K562 (cell line): Measurements from ENCODE around the gene FAM9B. TPM values are rescaled to one million over a fixed set of nuclear protein-coding genes. Genes with fewer than 3 reads are reported as not detected.

Source experiments
- ATAC-seq: fragments of 200-7000 bp; cut with Tn5 transposase; 3 replicates; pipeline ENCODE4 v1.9.1; 2020; ENCODE audit warnings: moderate library complexity
- BruUV-seq: library from RNA; stranded (reverse); fragments of 400-500 nt; replicated peaks from 2 replicates; lab custom pipeline; 2021; lab: Mats Ljungman, UMichigan
- CTCF ChIA-PET: fragments of 300-600 bp; formaldehyde crosslinking; extraction: SDS; loops from one replicate; lab custom pipeline; 2021; ENCODE audit warnings: low intra/inter-chr PET ratio; lab: Yijun Ruan, JAX
- POLR2A ChIA-PET: fragments of 300-600, 350-650 bp; sonication (Branson Sonifier 250); formaldehyde crosslinking; extraction: SDS; loops from one replicate; lab custom pipeline; 2021; ENCODE audit warnings: antibody characterized with exemption, inconsistent platforms; lab: Yijun Ruan, JAX
- DNase-seq, 4 experiments: peaks; one replicate each; pipeline versions ENCODE4 v3.0.0 to v3.0.0-alpha.2; 2011 to 2018; ENCODE audit warnings: low spot score in 3 of 4, mixed read lengths in 3 of 4; ENCODE audit errors: extremely low read depth in 1 of 4
- FAIRE-seq: peaks from 2 replicates; lab custom pipeline; 2011; peaks lifted over from hg19 to GRCh38; lab: Jason Lieb, UNC
- H2AFZ ChIP-seq: 2 replicates; pipeline ENCODE4 v1.6.0; 2011; ENCODE audit warnings: low read depth, low read length, control low read depth, inconsistent platforms
- H3K27ac ChIP-seq: fragments of 200-600 bp; 3 replicates; pipeline ENCODE4 v1.8.0; 2011; ENCODE audit warnings: low read depth, mild to moderate bottlenecking, control low read depth, inconsistent platforms, low read length, moderate library complexity, mixed read lengths; ENCODE audit errors: extremely low read depth
- H3K27me3 ChIP-seq, 2 experiments: fragments of 300-600 bp in 1 of 2; 2 replicates in 1 of 2; 3 replicates in 1 of 2; pipeline versions ENCODE4 v1.6.0 to v1.8.0; 2011; ENCODE audit warnings: inconsistent platforms in 2 of 2, low read length in 2 of 2, mild to moderate bottlenecking in 1 of 2, mixed read lengths in 1 of 2, moderate library complexity in 1 of 2; ENCODE audit not compliant: control insufficient read depth in 2 of 2, insufficient read depth in 2 of 2
- H3K36me3 ChIP-seq: fragments of 300-600 bp; 3 replicates; pipeline ENCODE4 v1.8.0; 2011; ENCODE audit warnings: mild to moderate bottlenecking, low read length, inconsistent platforms; ENCODE audit not compliant: control insufficient read depth, insufficient read depth
- H3K4me1 ChIP-seq, 2 experiments: fragments of 200-600 bp in 1 of 2; replicated peaks in 1 of 2; 2 replicates in 1 of 2; 3 replicates in 1 of 2; pipeline versions ENCODE4 v1.5.1 to v1.8.0; 2011; ENCODE audit warnings: inconsistent platforms in 2 of 2, low read length in 2 of 2, mild to moderate bottlenecking in 1 of 2, mixed read lengths in 1 of 2, moderate library complexity in 1 of 2; ENCODE audit not compliant: control insufficient read depth in 2 of 2, insufficient read depth in 2 of 2
- H3K4me2 ChIP-seq: 2 replicates; pipeline ENCODE4 v1.6.1; 2011; ENCODE audit warnings: low read length, control low read depth, inconsistent platforms, mixed read lengths; ENCODE audit not compliant: insufficient read depth
- H3K4me3 ChIP-seq: fragments of 200-600 bp; sonication (generic), shearing (Covaris generic); 2 replicates; pipeline ENCODE4 v1.5.1; 2016; ENCODE audit warnings: control low read depth, inconsistent platforms
- H3K79me2 ChIP-seq: fragments of 200-600 bp; 3 replicates; pipeline ENCODE4 v1.8.0; 2011; ENCODE audit warnings: low read length, inconsistent platforms; ENCODE audit not compliant: control insufficient read depth, insufficient read depth
- H3K9ac ChIP-seq, 2 experiments: 2 replicates each; pipeline versions ENCODE4 v1.6.0 to v1.6.1; 2011; ENCODE audit warnings: low read depth in 2 of 2, low read length in 2 of 2, control low read depth in 1 of 2, inconsistent platforms in 1 of 2, mild to moderate bottlenecking in 1 of 2, mixed read lengths in 1 of 2; ENCODE audit not compliant: insufficient read depth in 1 of 2
- H3K9me1 ChIP-seq: one replicate; pipeline ENCODE4 v1.6.0; 2011; ENCODE audit warnings: inconsistent platforms, mild to moderate bottlenecking, low read length, moderate library complexity; ENCODE audit not compliant: control insufficient read depth, insufficient read depth
- H3K9me3 ChIP-seq: replicated peaks from 2 replicates; pipeline ENCODE4 v1.5.1; 2011; ENCODE audit warnings: low read depth, low read length, inconsistent platforms; ENCODE audit not compliant: control insufficient read depth, insufficient read depth
- H4K20me1 ChIP-seq: replicated peaks from 2 replicates; pipeline ENCODE4 v1.6.1; 2011; ENCODE audit warnings: low read length, inconsistent platforms, mixed read lengths; ENCODE audit not compliant: control insufficient read depth, insufficient read depth
- TGIF2 ChIP-seq: sonication (generic); formaldehyde crosslinking; IDR thresholded peaks from 2 replicates; pipeline ENCODE4 v1.8.1; 2022; ENCODE audit warnings: mild to moderate bottlenecking, missing genetic modification reagents, moderate library complexity
- ZKSCAN1 ChIP-seq: fragments of 150-350 bp; IDR thresholded peaks from 2 replicates; pipeline ENCODE4 v1.6.1; 2016; ENCODE audit warnings: low read depth, low read length
- ZNF444 ChIP-seq: fragments of 250-450 bp; sonication (Bioruptor Pico); IDR thresholded peaks from 2 replicates; pipeline ENCODE4 v1.4.0; 2020; ENCODE audit warnings: mild to moderate bottlenecking, moderate library complexity
- WGBS: fragments of 100-300 bp; shearing (Covaris generic); methylation state at CpG from one replicate; pipeline ENCODE4 v1.1.6; 2016; ENCODE audit warnings: low coverage, mixed read lengths; ENCODE audit not compliant: insufficient coverage; ENCODE audit errors: missing lambda C conversion rate; 5-methylcytosine and 5-hydroxymethylcytosine counted together
- in situ Hi-C: fragments of 300-500 bp; cut with MboI; formaldehyde crosslinking; loops from 4 replicates; pipeline ENCODE4 v1.15.0; 2018; ENCODE audit warnings: inconsistent platforms, mixed read lengths
- intact Hi-C: fragments of 100-400 bp; cut with micrococcal nuclease; formaldehyde crosslinking; loops from 2 replicates; pipeline ENCODE4 v1.14.2; 2022
- polyA plus RNA-seq, 8 experiments: library from polyadenylated mRNA; depleted of rRNA in 4 of 8; stranded (reverse) in 5 of 8; unstranded in 3 of 8; fragments of >200 nt; fragmentation: Nextera tagmentation in 2 of 8; fragmentation: Illumina TruSeq in 1 of 8; extraction: Ambion mirVana in 2 of 8; extraction: Trizol in 1 of 8; gene quantifications; 2 replicates each; pipeline versions ENCODE4 v1.2.1 to v1.2.3, GENCODE V29; 2011 to 2014; ENCODE audit warnings: inconsistent platforms in 1 of 8, missing spikeins in 1 of 8
- total RNA-seq, 7 experiments: library from RNA; depleted of rRNA in 6 of 7; stranded (reverse); fragments of >200 nt in 6 of 7; fragmentation: Illumina TruSeq in 2 of 7; extraction: Trizol in 2 of 7; gene quantifications; 2 replicates each; pipeline versions ENCODE4 v1.2.1 to v1.2.3, GENCODE V29; 2011 to 2021; ENCODE audit warnings: low replicate concordance in 1 of 7
- TF ChIP-seq, protein P1 (sequence below): fragments of 250-450 bp; sonication (Bioruptor Pico); IDR thresholded peaks from 2 replicates; pipeline ENCODE4 v1.8.0; 2021; ENCODE audit warnings: borderline replicate concordance, mild to moderate bottlenecking, moderate library complexity; ENCODE audit not compliant: poor library complexity, severe bottlenecking
- TF ChIP-seq, protein P2 (sequence below): fragments of 450-650 bp; IDR thresholded peaks from one replicate; pipeline ENCODE4 v1.6.1; 2018; ENCODE audit warnings: mild to moderate bottlenecking, moderate library complexity; ENCODE audit not compliant: partially characterized antibody

FAM9B gene
- total and polyA plus RNA-seq, 9 of the 15 experiments (the other 6 are each of a cell fraction or from before 2014, with no cell fraction given): 0.53 to 4.6 (median 3.2) TPM

DNA sequence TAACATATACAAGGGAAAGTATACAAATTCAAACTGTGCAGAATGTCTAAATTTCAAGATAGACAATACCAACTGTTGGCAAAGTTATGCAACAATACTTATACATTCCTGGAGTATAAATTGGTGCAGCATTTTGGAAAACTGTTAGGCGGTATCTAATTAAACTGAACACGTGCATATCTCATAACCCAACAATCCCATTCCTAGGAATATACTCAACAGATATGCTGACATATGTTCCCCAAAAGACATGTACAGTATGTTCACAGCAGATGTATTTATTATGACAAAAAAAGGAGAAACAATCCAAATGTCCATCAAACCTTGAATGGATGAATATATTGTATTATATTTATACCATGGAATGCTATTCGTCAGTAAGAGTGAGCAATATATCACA is 16.4 kb upstream of the FAM9B start:
- no peaks in the 10 kb centered on the region for H3K4me1 ChIP-seq
- H2AFZ ChIP-seq: no peak overlapping the region
- H3K9ac ChIP-seq: no peak overlapping the region
- H3K4me2 ChIP-seq: no peak overlapping the region
- H3K36me3 ChIP-seq: no peaks in the 10 kb centered on the region
- 0% methylated on average over 3 of the region's 3 CpGs for WGBS
- ChIA-PET POLR2A (no interaction called here), CTCF (no interaction called here)
- BruUV-seq: no TSS peak
- DNase-seq: no peak
- H3K79me2 ChIP-seq: no peaks in the 10 kb centered on the region
- TF ChIP-seq ZKSCAN1 (no peak), TGIF2 (CRISPR knock-in tag) (no peak), ZNF444 (CRISPR knock-in tag) (no peak)
- TF ChIP-seq, protein P1, sequence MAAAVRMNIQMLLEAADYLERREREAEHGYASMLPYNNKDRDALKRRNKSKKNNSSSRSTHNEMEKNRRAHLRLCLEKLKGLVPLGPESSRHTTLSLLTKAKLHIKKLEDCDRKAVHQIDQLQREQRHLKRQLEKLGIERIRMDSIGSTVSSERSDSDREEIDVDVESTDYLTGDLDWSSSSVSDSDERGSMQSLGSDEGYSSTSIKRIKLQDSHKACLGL (CRISPR knock-in tag): no peak
- TF ChIP-seq, protein P2, sequence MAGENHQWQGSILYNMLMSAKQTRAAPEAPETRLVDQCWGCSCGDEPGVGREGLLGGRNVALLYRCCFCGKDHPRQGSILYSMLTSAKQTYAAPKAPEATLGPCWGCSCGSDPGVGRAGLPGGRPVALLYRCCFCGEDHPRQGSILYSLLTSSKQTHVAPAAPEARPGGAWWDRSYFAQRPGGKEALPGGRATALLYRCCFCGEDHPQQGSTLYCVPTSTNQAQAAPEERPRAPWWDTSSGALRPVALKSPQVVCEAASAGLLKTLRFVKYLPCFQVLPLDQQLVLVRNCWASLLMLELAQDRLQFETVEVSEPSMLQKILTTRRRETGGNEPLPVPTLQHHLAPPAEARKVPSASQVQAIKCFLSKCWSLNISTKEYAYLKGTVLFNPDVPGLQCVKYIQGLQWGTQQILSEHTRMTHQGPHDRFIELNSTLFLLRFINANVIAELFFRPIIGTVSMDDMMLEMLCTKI: no peak
- no peak overlapping the region for H3K27ac ChIP-seq
- intact Hi-C loops: no loop called here
- no peak for ATAC-seq
- FAIRE-seq: no peak
- H3K27me3 ChIP-seq: no peaks in the 10 kb centered on the region
- H3K4me3 ChIP-seq: no peak overlapping the region
- no peaks in the 10 kb centered on the region for H4K20me1 ChIP-seq
- H3K9me1 ChIP-seq: no peaks in the 10 kb centered on the region
- no peaks in the 10 kb centered on the region for H3K9me3 ChIP-seq
- in situ Hi-C loops: no loop called here
